NCI-H748 (cell line): Measurements from ENCODE around the gene DFFA.
"Not testable (repeated sequence)": the region's sequence is repeated elsewhere in the genome, so short reads cannot be mapped to it uniquely, and the experiment has no call there.

Experiments
- DNase-seq: peaks from one replicate; lab custom pipeline; 2025; ENCODE audit not compliant: unreplicated experiment; lab: John Stamatoyannopoulos, UW

Gene DFFA

GRCh38 chr1:10430216-10431069 lies 41.9 kb downstream of the DFFA start, which contains the start of gene CENPS:
CENPS (plus strand) TSS chr1:10430433; CDS start chr1:10430518, 85 bp downstream.
- DNase-seq, result peak; percentile 91

GRCh38 chr1:10429868-10430215 lies 42.5 kb downstream of the DFFA start:
- no peak for DNase-seq

GRCh38 chr1:10428984-10429383 lies 43.3 kb downstream of the DFFA start:
- DNase-seq, result no peak

GRCh38 chr1:10426535-10426848 lies 45.8 kb downstream of the DFFA start:
- DNase-seq, result not testable (repeated sequence)

- not testable (repeated sequence) for DNase-seq
Observed at GRCh38 chr1:10425826-10426534, 46.3 kb downstream of the DFFA start.

GRCh38 chr1:10424651-10425050 lies 47.7 kb downstream of the DFFA start:
- DNase-seq, result no peak

- no peak for DNase-seq
Observed at GRCh38 chr1:10424034-10424433, 48.3 kb downstream of the DFFA start.

GRCh38 chr1:10421637-10422036 lies 50.7 kb downstream of the DFFA start:
- DNase-seq, result no peak

GRCh38 chr1:10419351-10419750 lies 53.0 kb downstream of the DFFA start:
- no peak for DNase-seq

- not testable (repeated sequence) for DNase-seq
Observed at GRCh38 chr1:10418741-10419140, 53.6 kb downstream of the DFFA start.

- DNase-seq, result not testable (repeated sequence)
Observed at GRCh38 chr1:10415967-10416366, 56.4 kb downstream of the DFFA start.

- DNase-seq, result no peak
Observed at GRCh38 chr1:10415211-10415930, 57.0 kb downstream of the DFFA start.

- DNase-seq, result no peak
Observed at GRCh38 chr1:10407201-10407600, 65.1 kb downstream of the DFFA start.
